Measurements from ENCODE around the gene CYP3A7.

DNA sequence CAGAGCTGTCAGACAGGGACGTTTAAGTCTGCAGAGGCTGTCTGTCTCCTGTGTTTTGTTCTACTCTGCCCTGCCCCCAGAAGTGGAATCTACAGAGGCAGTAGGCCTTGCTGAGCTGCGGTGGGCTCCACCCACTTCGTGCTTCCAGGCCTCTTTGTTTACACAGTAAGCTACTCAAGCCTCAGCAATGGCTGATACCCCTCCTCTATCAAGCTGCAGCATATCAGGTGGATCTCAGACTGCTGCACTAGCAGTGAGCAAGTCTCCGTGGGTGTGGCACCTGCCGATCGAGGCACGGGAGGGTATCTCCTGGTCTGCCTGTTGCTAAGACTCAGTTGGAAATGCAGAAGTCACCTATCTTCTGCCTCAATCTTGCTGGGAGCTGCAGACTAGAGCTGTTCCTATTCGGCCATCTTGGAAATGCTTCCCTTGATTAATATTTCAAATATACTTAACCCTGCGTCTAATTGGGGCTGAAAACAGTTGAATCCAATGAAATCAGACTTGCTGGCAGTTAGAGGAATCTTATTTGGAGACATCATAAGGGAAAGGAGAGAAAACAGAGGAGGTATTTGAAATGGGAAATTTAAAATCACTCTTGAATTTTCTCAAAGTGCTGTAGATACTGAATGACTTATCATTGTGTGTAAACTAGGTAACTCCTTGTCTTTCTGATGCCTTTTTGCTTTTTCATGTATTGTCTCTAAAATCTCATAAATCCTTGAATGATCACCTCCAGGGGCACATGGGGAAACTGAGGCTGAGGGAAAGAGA, 41.4 kb downstream of the CYP3A7 start:
- no peak for TF ChIP-seq POLR2A (IDR thresholded peaks at IDR 0.05; ENCODE audit: low read depth, low read length)
- no peak for TF ChIP-seq TAF1 (IDR thresholded peaks at IDR 0.05; ENCODE audit: low read depth, low read length)
- no peak for TF ChIP-seq POLR2AphosphoS5 (IDR thresholded peaks at IDR 0.05; ENCODE audit: low read depth, low read length)
- no peak for TF ChIP-seq POU2F2 (IDR thresholded peaks at IDR 0.05; ENCODE audit: low read depth, low read length)
- TF ChIP-seq PAX5 (IDR thresholded peaks at IDR 0.05; ENCODE audit: insufficient read depth, low read length, severe bottlenecking) = no peak
